Measurements from ENCODE around the gene KIAA1217.

DNA sequence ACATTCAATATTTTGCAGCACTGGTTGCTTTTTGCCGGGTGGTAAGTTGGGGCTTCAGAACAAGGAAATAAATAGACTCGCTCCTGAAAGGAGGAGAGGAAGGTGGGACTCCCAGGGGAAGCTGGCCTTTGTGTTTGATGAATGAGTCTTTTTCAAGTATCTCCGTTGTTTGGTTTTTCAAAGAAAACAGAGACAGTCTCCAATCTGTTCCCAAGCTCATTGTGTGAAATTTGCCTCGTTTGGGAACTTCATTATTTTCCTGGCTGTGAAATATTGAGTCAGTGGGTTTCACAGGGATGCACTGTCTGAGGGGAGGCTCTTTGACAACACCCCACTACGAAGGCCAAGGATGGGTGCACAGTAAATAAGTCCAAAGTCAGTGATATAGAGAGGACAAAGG is 38.7 kb upstream of the KIAA1217 start:
- TF ChIP-seq EZH2phosphoT487 (IDR thresholded peaks at IDR 0.05; ENCODE audit: borderline replicate concordance, low read length) (no peak), CTCF (IDR thresholded peaks at IDR 0.05; ENCODE audit: low read depth, low read length, poor library complexity, severe bottlenecking) (no peak)
